Measurements from ENCODE around the gene HES7.

DNA sequence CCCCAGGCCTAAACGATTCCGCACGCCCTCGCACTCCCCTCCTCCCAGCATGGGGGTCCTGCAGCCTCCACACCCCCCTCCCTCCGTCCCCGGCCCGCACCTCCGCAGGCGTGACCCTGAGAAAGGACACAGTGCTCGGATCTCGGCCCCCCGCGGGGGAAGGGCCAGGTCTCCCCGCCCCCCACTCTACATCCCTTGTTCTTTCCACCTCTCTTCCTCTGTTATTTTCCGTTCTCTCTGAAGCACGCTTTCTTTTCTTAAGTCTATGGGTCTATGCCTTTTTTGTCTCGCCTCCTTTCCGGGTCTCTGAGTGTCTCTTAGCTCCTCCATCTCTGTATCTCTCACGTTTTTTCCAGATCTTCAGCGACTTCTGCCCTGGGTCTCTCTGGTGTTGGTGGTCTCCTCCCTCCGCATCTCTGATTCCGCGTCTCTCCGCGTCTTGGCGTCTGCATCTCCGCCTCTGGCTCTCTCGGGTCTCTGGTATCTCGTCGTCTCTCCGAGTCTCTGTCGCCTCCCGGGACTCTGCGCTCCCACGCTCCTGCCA, 2.1 kb upstream of the HES7 start:
- TF ChIP-seq, protein P1, sequence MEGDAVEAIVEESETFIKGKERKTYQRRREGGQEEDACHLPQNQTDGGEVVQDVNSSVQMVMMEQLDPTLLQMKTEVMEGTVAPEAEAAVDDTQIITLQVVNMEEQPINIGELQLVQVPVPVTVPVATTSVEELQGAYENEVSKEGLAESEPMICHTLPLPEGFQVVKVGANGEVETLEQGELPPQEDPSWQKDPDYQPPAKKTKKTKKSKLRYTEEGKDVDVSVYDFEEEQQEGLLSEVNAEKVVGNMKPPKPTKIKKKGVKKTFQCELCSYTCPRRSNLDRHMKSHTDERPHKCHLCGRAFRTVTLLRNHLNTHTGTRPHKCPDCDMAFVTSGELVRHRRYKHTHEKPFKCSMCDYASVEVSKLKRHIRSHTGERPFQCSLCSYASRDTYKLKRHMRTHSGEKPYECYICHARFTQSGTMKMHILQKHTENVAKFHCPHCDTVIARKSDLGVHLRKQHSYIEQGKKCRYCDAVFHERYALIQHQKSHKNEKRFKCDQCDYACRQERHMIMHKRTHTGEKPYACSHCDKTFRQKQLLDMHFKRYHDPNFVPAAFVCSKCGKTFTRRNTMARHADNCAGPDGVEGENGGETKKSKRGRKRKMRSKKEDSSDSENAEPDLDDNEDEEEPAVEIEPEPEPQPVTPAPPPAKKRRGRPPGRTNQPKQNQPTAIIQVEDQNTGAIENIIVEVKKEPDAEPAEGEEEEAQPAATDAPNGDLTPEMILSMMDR (IDR thresholded peaks at IDR 0.05; ENCODE audit: low read depth, low read length), result no peak
- TF ChIP-seq, protein P2, sequence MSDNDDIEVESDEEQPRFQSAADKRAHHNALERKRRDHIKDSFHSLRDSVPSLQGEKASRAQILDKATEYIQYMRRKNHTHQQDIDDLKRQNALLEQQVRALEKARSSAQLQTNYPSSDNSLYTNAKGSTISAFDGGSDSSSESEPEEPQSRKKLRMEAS (IDR thresholded peaks at IDR 0.05; ENCODE audit: low read depth, low read length), result no peak
- no peak for TF ChIP-seq POLR2A (IDR thresholded peaks at IDR 0.05; ENCODE audit: extremely low read depth, insufficient read length)
- no peak for TF ChIP-seq MYC (IDR thresholded peaks at IDR 0.05; ENCODE audit: low read depth, low read length)
